HFFc6 (cell line): Measurements from ENCODE around the gene NTM. TPM values are rescaled to one million over a fixed set of nuclear protein-coding genes. Genes with fewer than 3 reads are reported as not detected.

Source experiments
- DNase-seq: peaks from one replicate; pipeline ENCODE4 v3.0.0-alpha.2; 2018
- H3K27ac Mint-ChIP-seq: 2 replicates; pipeline ENCODE4 v1.8.0; 2020; ENCODE audit warnings: mild to moderate bottlenecking, mixed read lengths
- H3K27me3 Mint-ChIP-seq: 2 replicates; pipeline ENCODE4 v1.8.0; 2021; ENCODE audit warnings: mild to moderate bottlenecking, moderate library complexity, mixed read lengths; ENCODE audit not compliant: insufficient read depth
- H3K36me3 Mint-ChIP-seq: 2 replicates; pipeline ENCODE4 v1.8.0; 2021; ENCODE audit warnings: low read depth, mixed read lengths
- H3K4me1 Mint-ChIP-seq: 2 replicates; pipeline ENCODE4 v1.8.0; 2020; ENCODE audit warnings: low read depth, mixed read lengths
- H3K4me3 Mint-ChIP-seq: 2 replicates; pipeline ENCODE4 v1.8.0; 2020; ENCODE audit warnings: mild to moderate bottlenecking, moderate library complexity, mixed read lengths
- H3K9me3 Mint-ChIP-seq: 2 replicates; pipeline ENCODE4 v1.8.0; 2020; ENCODE audit warnings: mild to moderate bottlenecking, mixed read lengths
- total RNA-seq, 6 experiments: library from RNA; stranded (reverse); fragmentation: NEBNext Ultra II Directional; extraction: Animal tissue kit (Norgen Biotek cat#: 25700); gene quantifications; 2 replicates in 1 of 6; 3 replicates in 5 of 6; pipeline ENCODE4 v1.2.3, GENCODE V29; 2021
- TF ChIP-seq, protein P1 (sequence below): fragments of 200-600 bp; sonication (generic); IDR thresholded peaks from 2 replicates; pipeline ENCODE4 v1.5.0; 2021; ENCODE audit warnings: antibody characterized with exemption, mild to moderate bottlenecking

Gene NTM
- total RNA-seq, 6 experiments from 2014 or later: 18.3 to 23.6 (median 21.7) TPM

- H3K36me3 Mint-ChIP-seq: no peaks in the 10 kb centered on the region
- no peaks in the 10 kb centered on the region for H3K27me3 Mint-ChIP-seq
- H3K4me3 Mint-ChIP-seq: peak overlapping the region; percentile 75
- H3K9me3 Mint-ChIP-seq: no peaks in the 10 kb centered on the region
- DNase-seq: peak; percentile 90
- TF ChIP-seq, protein P1, sequence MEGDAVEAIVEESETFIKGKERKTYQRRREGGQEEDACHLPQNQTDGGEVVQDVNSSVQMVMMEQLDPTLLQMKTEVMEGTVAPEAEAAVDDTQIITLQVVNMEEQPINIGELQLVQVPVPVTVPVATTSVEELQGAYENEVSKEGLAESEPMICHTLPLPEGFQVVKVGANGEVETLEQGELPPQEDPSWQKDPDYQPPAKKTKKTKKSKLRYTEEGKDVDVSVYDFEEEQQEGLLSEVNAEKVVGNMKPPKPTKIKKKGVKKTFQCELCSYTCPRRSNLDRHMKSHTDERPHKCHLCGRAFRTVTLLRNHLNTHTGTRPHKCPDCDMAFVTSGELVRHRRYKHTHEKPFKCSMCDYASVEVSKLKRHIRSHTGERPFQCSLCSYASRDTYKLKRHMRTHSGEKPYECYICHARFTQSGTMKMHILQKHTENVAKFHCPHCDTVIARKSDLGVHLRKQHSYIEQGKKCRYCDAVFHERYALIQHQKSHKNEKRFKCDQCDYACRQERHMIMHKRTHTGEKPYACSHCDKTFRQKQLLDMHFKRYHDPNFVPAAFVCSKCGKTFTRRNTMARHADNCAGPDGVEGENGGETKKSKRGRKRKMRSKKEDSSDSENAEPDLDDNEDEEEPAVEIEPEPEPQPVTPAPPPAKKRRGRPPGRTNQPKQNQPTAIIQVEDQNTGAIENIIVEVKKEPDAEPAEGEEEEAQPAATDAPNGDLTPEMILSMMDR: no peak
- peak overlapping the region; percentile 80 for H3K27ac Mint-ChIP-seq
- peaks cover 66% of the 10 kb centered on the region for H3K4me1 Mint-ChIP-seq
Measured at GRCh38 chr11:131977231-131977630, 606.8 kb downstream of the NTM start.

DNA sequence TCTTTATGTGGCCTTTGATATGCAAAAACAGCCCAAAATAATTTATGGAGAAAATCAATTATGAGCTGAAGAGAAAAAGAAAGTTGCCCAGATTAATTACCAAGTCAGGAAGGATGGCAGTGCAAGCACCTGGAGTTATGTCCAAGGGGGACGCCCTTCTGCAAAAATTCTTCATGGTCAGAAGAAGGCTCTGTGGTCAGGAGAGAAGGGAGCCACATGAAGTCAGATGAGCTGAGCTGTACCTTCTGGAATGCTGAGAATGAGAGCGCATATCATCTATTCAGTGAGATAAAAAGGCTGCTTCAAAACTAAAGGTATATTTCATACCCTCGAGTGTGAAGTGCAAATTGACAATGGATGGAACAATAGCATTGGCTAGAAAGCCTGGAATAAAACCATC is 607.4 kb downstream of the NTM start:
- Mint-ChIP-seq H3K9me3 (no peaks in the 10 kb centered on the region), H3K4me1 (peaks cover 66% of the 10 kb centered on the region), H3K27ac (peak overlapping the region; percentile 80), H3K4me3 (peak overlapping the region; percentile 75), H3K36me3 (no peaks in the 10 kb centered on the region), H3K27me3 (no peaks in the 10 kb centered on the region)
- peak; percentile 66 for DNase-seq
- TF ChIP-seq, protein P1: no peak

GRCh38 chr11:131978351-131978750 is 607.9 kb downstream of the NTM start:
- TF ChIP-seq, protein P1: no peak
- H3K36me3 Mint-ChIP-seq: no peaks in the 10 kb centered on the region
- no peak for DNase-seq
- H3K9me3 Mint-ChIP-seq: no peaks in the 10 kb centered on the region
- peak overlapping the region; percentile 75; the same call in 1 of the 2 replicates for H3K4me3 Mint-ChIP-seq
- peaks cover 65% of the 10 kb centered on the region for H3K4me1 Mint-ChIP-seq
- H3K27ac Mint-ChIP-seq: no peak overlapping the region
- no peaks in the 10 kb centered on the region for H3K27me3 Mint-ChIP-seq

GRCh38 chr11:131979364-131979763 is 608.9 kb downstream of the NTM start:
- TF ChIP-seq, protein P1: no peak
- DNase-seq: no peak
- H3K36me3 Mint-ChIP-seq: no peaks in the 10 kb centered on the region
- peaks cover 55% of the 10 kb centered on the region for H3K4me1 Mint-ChIP-seq
- no peak overlapping the region for H3K27ac Mint-ChIP-seq
- no peaks in the 10 kb centered on the region for H3K9me3 Mint-ChIP-seq
- no peaks in the 10 kb centered on the region for H3K27me3 Mint-ChIP-seq
- no peak overlapping the region for H3K4me3 Mint-ChIP-seq

DNA sequence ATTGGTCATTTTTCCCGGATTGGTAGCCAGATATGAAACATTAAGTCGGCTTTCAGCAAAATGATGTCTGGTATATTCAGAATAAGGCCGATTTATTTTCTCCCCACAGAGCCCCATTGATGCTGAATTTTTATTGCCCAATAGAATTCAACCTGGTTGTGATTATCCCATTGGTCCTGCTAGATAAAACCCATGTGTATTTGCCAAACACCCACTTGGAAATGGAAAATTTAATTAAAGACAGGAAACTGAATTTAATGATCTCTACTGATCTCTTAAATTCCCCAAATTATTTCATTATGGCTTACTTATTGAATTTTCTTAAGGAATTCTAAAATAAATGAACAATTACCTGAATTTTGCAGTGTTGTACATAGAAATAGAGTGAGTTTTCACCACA is 609.8 kb downstream of the NTM start:
- Mint-ChIP-seq H3K4me1 (peaks cover 57% of the 10 kb centered on the region), H3K27ac (no peak overlapping the region)
- TF ChIP-seq, protein P1: no peak

More for the DNA sequence above, 609.8 kb downstream of the NTM start:
- Mint-ChIP-seq H3K4me3 (no peak overlapping the region), H3K27me3 (no peaks in the 10 kb centered on the region), H3K36me3 (no peaks in the 10 kb centered on the region), H3K9me3 (no peaks in the 10 kb centered on the region)
- no peak for DNase-seq
